Measurements from ENCODE around the gene NFKBIB. TPM values are rescaled to one million over a fixed set of nuclear protein-coding genes. Genes with fewer than 3 reads are reported as not detected.

The NFKBIB gene
- total and polyA plus RNA-seq, 2 of the 13 experiments (the other 11 are each of a cell fraction or from before 2014, with no cell fraction given), result 8.6 to 14.9 TPM

DNA sequence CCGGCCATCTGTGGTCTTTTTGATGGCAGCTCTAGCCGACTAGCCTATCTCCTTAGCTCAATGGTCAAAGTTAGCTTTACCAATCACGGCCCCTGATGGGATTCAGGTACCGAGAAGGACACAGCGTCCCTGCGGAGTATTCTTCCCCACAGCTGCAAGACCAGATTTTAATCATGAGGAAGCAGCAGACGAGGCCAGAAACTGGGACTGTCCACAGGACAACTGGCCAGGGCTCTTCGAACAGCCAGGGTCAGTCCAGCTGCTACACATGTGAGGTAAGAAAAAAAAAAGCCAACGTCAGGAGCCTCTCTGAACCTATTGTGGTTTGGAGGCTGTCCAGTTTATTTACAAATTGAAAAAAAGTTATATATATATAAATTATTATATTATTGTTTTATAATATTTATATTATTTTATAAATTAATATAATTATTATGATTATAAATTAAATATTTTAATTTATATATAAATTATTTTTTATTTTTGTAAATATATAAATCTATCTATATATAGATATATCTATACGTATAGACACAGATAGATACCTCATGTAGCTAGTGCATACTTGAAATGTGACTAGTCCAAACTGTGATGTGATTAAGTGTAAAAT lies 32.5 kb upstream of the NFKBIB start:
- POLR2A ChIA-PET, result no interaction called here
- Histone ChIP-seq H3K27me3 (ENCODE audit: control insufficient read depth in 1 of 2, insufficient read depth in 2 of 2, low read length in 2 of 2) (no peaks in the 10 kb centered on the region), H4K20me1 (ENCODE audit: insufficient read depth, low read length) (no peaks in the 10 kb centered on the region), H3K27ac (ENCODE audit: extremely low read length, insufficient read depth, low read length) (no peak overlapping the region), H3K4me1 (ENCODE audit: insufficient read depth, low read length) (peaks cover 21% of the 10 kb centered on the region), H3K9ac (ENCODE audit: insufficient read depth, low read depth, low read length) (no peak overlapping the region), H3K4me2 (ENCODE audit: low read depth, low read length) (no peak overlapping the region), H3K9me3 (ENCODE audit: low read length) (no peaks in the 10 kb centered on the region), H3K79me2 (ENCODE audit: insufficient read depth, low read length) (no peaks in the 10 kb centered on the region), H2AFZ (ENCODE audit: low read length) (no peak overlapping the region), H3K36me3 (replicated peaks in 1 of 2; ENCODE audit: control insufficient read depth in 1 of 2, insufficient read depth in 2 of 2, low read length in 2 of 2) (no peaks in the 10 kb centered on the region), H3K4me3 (replicated peaks in 1 of 3; ENCODE audit: insufficient read depth in 1 of 3, low read depth in 2 of 3, low read length in 3 of 3) (no peak overlapping the region)
- DNase-seq (ENCODE audit: low spot score) (no peak), ATAC-seq (no peak), FAIRE-seq (no peak)
- WGBS (ENCODE audit: low lambda C conversion rate), result 93% methylated on average over 10 of the region's 10 CpGs
- BruUV-seq (replicated peaks), result no TSS peak
- in situ Hi-C loops (cut with HindIII; ENCODE audit: extremely low pct_ligation_motif_present, low pct_unique_long_range_greater_than_20kb) (no loop called here), intact Hi-C loops (cut with micrococcal nuclease; ENCODE audit: unreplicated experiment) (no loop called here)
- TF ChIP-seq HMGA1 (CRISPR knock-in tag; conservative IDR thresholded peaks at IDR 0.05) (no peak), ASH2L (IDR thresholded peaks at IDR 0.05; ENCODE audit: insufficient read length, low read depth, low read length) (no peak), HMGXB4 (CRISPR knock-in tag; IDR thresholded peaks at IDR 0.05; ENCODE audit: borderline replicate concordance in 1 of 2, low read depth in 1 of 2) (no peak), FUBP1 (CRISPR knock-in tag; IDR thresholded peaks at IDR 0.05; ENCODE audit: borderline replicate concordance) (no peak), ZNF652 (CRISPR knock-in tag; IDR thresholded peaks at IDR 0.05; ENCODE audit: borderline replicate concordance, low read depth) (no peak), SP140L (CRISPR knock-in tag; IDR thresholded peaks at IDR 0.05; ENCODE audit: borderline replicate concordance) (no peak), HMG20B (CRISPR knock-in tag; conservative IDR thresholded peaks at IDR 0.05) (no peak), CCAR2 (optimal IDR thresholded peaks at IDR 0.05; ENCODE audit: low read depth, low read length) (no peak), EED (CRISPR knock-in tag; IDR thresholded peaks at IDR 0.05) (no peak)
- TF ChIP-seq, protein P1, sequence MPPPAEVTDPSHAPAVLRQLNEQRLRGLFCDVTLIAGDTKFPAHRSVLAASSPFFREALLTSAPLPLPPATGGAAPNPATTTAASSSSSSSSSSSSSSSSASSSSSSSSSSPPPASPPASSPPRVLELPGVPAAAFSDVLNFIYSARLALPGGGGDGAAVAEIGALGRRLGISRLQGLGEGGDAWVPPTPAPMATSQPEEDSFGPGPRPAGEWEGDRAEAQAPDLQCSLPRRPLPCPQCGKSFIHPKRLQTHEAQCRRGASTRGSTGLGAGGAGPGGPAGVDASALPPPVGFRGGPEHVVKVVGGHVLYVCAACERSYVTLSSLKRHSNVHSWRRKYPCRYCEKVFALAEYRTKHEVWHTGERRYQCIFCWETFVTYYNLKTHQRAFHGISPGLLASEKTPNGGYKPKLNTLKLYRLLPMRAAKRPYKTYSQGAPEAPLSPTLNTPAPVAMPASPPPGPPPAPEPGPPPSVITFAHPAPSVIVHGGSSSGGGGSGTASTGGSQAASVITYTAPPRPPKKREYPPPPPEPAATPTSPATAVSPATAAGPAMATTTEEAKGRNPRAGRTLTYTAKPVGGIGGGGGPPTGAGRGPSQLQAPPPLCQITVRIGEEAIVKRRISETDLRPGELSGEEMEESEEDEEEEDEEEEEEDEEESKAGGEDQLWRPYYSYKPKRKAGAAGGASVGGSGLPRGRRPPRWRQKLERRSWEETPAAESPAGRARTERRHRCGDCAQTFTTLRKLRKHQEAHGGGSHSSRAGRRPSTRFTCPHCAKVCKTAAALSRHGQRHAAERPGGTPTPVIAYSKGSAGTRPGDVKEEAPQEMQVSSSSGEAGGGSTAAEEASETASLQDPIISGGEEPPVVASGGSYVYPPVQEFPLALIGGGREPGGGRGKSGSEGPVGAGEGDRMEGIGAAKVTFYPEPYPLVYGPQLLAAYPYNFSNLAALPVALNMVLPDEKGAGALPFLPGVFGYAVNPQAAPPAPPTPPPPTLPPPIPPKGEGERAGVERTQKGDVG (CRISPR knock-in tag; IDR thresholded peaks at IDR 0.05; ENCODE audit: borderline replicate concordance), result no peak
- TF ChIP-seq, protein P2, sequence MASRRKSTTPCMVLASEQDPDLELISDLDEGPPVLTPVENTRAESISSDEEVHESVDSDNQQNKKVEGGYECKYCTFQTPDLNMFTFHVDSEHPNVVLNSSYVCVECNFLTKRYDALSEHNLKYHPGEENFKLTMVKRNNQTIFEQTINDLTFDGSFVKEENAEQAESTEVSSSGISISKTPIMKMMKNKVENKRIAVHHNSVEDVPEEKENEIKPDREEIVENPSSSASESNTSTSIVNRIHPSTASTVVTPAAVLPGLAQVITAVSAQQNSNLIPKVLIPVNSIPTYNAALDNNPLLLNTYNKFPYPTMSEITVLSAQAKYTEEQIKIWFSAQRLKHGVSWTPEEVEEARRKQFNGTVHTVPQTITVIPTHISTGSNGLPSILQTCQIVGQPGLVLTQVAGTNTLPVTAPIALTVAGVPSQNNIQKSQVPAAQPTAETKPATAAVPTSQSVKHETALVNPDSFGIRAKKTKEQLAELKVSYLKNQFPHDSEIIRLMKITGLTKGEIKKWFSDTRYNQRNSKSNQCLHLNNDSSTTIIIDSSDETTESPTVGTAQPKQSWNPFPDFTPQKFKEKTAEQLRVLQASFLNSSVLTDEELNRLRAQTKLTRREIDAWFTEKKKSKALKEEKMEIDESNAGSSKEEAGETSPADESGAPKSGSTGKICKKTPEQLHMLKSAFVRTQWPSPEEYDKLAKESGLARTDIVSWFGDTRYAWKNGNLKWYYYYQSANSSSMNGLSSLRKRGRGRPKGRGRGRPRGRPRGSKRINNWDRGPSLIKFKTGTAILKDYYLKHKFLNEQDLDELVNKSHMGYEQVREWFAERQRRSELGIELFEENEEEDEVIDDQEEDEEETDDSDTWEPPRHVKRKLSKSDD (CRISPR knock-in tag; IDR thresholded peaks at IDR 0.05; ENCODE audit: low read depth), result no peak
- CTCF ChIA-PET (ENCODE audit: low intra/inter-chr PET ratio, low total read pairs), result no interaction called here
